K562 (cell line): ENCODE data around the gene TGFBR1. TPM values are rescaled to one million over a fixed set of nuclear protein-coding genes. Genes with fewer than 3 reads are reported as not detected.
A peak's percentile ranks its signal among the peaks of the same experiment; 100 is the strongest.

Source experiments
- ATAC-seq: fragments of 200-7000 bp; cut with Tn5 transposase; 3 replicates; pipeline ENCODE4 v1.9.1; 2020; ENCODE audit warnings: moderate library complexity
- BruUV-seq: library from RNA; stranded (reverse); fragments of 400-500 nt; replicated peaks from 2 replicates; lab custom pipeline; 2021; lab: Mats Ljungman, UMichigan
- CTCF ChIA-PET: fragments of 300-600 bp; formaldehyde crosslinking; extraction: SDS; loops from one replicate; lab custom pipeline; 2021; ENCODE audit warnings: low intra/inter-chr PET ratio; lab: Yijun Ruan, JAX
- POLR2A ChIA-PET: fragments of 300-600, 350-650 bp; sonication (Branson Sonifier 250); formaldehyde crosslinking; extraction: SDS; loops from one replicate; lab custom pipeline; 2021; ENCODE audit warnings: antibody characterized with exemption, inconsistent platforms; lab: Yijun Ruan, JAX
- DNase-seq, 4 experiments: peaks; one replicate each; pipeline versions ENCODE4 v3.0.0 to v3.0.0-alpha.2; 2011 to 2018; ENCODE audit warnings: low spot score in 3 of 4, mixed read lengths in 3 of 4; ENCODE audit errors: extremely low read depth in 1 of 4
- FAIRE-seq: peaks from 2 replicates; lab custom pipeline; 2011; peaks lifted over from hg19 to GRCh38; lab: Jason Lieb, UNC
- H2AFZ ChIP-seq: 2 replicates; pipeline ENCODE4 v1.6.0; 2011; ENCODE audit warnings: low read depth, low read length, control low read depth, inconsistent platforms
- H3K27ac ChIP-seq: fragments of 200-600 bp; 3 replicates; pipeline ENCODE4 v1.8.0; 2011; ENCODE audit warnings: low read depth, mild to moderate bottlenecking, control low read depth, inconsistent platforms, low read length, moderate library complexity, mixed read lengths; ENCODE audit errors: extremely low read depth
- H3K27me3 ChIP-seq, 2 experiments: fragments of 300-600 bp in 1 of 2; 2 replicates in 1 of 2; 3 replicates in 1 of 2; pipeline versions ENCODE4 v1.6.0 to v1.8.0; 2011; ENCODE audit warnings: inconsistent platforms in 2 of 2, low read length in 2 of 2, mild to moderate bottlenecking in 1 of 2, mixed read lengths in 1 of 2, moderate library complexity in 1 of 2; ENCODE audit not compliant: control insufficient read depth in 2 of 2, insufficient read depth in 2 of 2
- H3K36me3 ChIP-seq: fragments of 300-600 bp; 3 replicates; pipeline ENCODE4 v1.8.0; 2011; ENCODE audit warnings: mild to moderate bottlenecking, low read length, inconsistent platforms; ENCODE audit not compliant: control insufficient read depth, insufficient read depth
- H3K4me1 ChIP-seq, 2 experiments: fragments of 200-600 bp in 1 of 2; replicated peaks in 1 of 2; 2 replicates in 1 of 2; 3 replicates in 1 of 2; pipeline versions ENCODE4 v1.5.1 to v1.8.0; 2011; ENCODE audit warnings: inconsistent platforms in 2 of 2, low read length in 2 of 2, mild to moderate bottlenecking in 1 of 2, mixed read lengths in 1 of 2, moderate library complexity in 1 of 2; ENCODE audit not compliant: control insufficient read depth in 2 of 2, insufficient read depth in 2 of 2
- H3K4me2 ChIP-seq: 2 replicates; pipeline ENCODE4 v1.6.1; 2011; ENCODE audit warnings: low read length, control low read depth, inconsistent platforms, mixed read lengths; ENCODE audit not compliant: insufficient read depth
- H3K4me3 ChIP-seq: fragments of 200-600 bp; sonication (generic), shearing (Covaris generic); 2 replicates; pipeline ENCODE4 v1.5.1; 2016; ENCODE audit warnings: control low read depth, inconsistent platforms
- H3K79me2 ChIP-seq: fragments of 200-600 bp; 3 replicates; pipeline ENCODE4 v1.8.0; 2011; ENCODE audit warnings: low read length, inconsistent platforms; ENCODE audit not compliant: control insufficient read depth, insufficient read depth
- H3K9ac ChIP-seq, 2 experiments: 2 replicates each; pipeline versions ENCODE4 v1.6.0 to v1.6.1; 2011; ENCODE audit warnings: low read depth in 2 of 2, low read length in 2 of 2, control low read depth in 1 of 2, inconsistent platforms in 1 of 2, mild to moderate bottlenecking in 1 of 2, mixed read lengths in 1 of 2; ENCODE audit not compliant: insufficient read depth in 1 of 2
- H3K9me1 ChIP-seq: one replicate; pipeline ENCODE4 v1.6.0; 2011; ENCODE audit warnings: inconsistent platforms, mild to moderate bottlenecking, low read length, moderate library complexity; ENCODE audit not compliant: control insufficient read depth, insufficient read depth
- H3K9me3 ChIP-seq: replicated peaks from 2 replicates; pipeline ENCODE4 v1.5.1; 2011; ENCODE audit warnings: low read depth, low read length, inconsistent platforms; ENCODE audit not compliant: control insufficient read depth, insufficient read depth
- H4K20me1 ChIP-seq: replicated peaks from 2 replicates; pipeline ENCODE4 v1.6.1; 2011; ENCODE audit warnings: low read length, inconsistent platforms, mixed read lengths; ENCODE audit not compliant: control insufficient read depth, insufficient read depth
- HDAC1 ChIP-seq, 2 experiments: fragments of 450-650 bp; IDR thresholded peaks; 2 replicates each; pipeline ENCODE4 v1.6.1; 2016 to 2017; ENCODE audit warnings: inconsistent platforms in 1 of 2, mild to moderate bottlenecking in 1 of 2, moderate library complexity in 1 of 2
- HDAC2 ChIP-seq: fragments of 450-650 bp; IDR thresholded peaks from 2 replicates; pipeline ENCODE4 v1.6.1; 2016; ENCODE audit warnings: mild to moderate bottlenecking
- HDAC8 ChIP-seq: fragments of 450-650 bp; IDR thresholded peaks from 2 replicates; pipeline ENCODE4 v1.6.1; 2016; ENCODE audit warnings: mild to moderate bottlenecking, missing genetic modification characterization, moderate library complexity, missing compliant biosample characterization
- HNRNPL ChIP-seq: fragments of 200-400 bp; formaldehyde crosslinking; IDR thresholded peaks from 2 replicates; pipeline ENCODE4 v1.6.1; 2017; ENCODE audit warnings: low read depth, mild to moderate bottlenecking, low read length
- KAT8 ChIP-seq: fragments of 450-650 bp; IDR thresholded peaks from 2 replicates; pipeline ENCODE4 v1.6.1; 2016; ENCODE audit warnings: low read depth, mild to moderate bottlenecking
- MCM7 ChIP-seq, 2 experiments: fragments of 450-650 bp; IDR thresholded peaks; 2 replicates each; pipeline ENCODE4 v1.6.1; 2016 to 2018
- NR4A1 ChIP-seq, 2 experiments: fragments of 250-450 bp in 1 of 2; fragments of 450-650 bp in 1 of 2; sonication (Bioruptor Pico) in 1 of 2; IDR thresholded peaks; 2 replicates each; pipeline versions ENCODE4 v1.4.0 to v1.6.1; 2016 to 2020; ENCODE audit warnings: mild to moderate bottlenecking in 2 of 2, missing compliant biosample characterization in 1 of 2, missing genetic modification characterization in 1 of 2, moderate library complexity in 1 of 2
- PTBP1 ChIP-seq: fragments of 200-400 bp; formaldehyde crosslinking; IDR thresholded peaks from 2 replicates; pipeline ENCODE4 v1.6.1; 2017; ENCODE audit warnings: low read depth, low read length
- ZNF282 ChIP-seq: sonication (generic); formaldehyde crosslinking; IDR thresholded peaks from 2 replicates; pipeline ENCODE4 v1.8.1; 2023; ENCODE audit warnings: missing genetic modification reagents
- ZNF311 ChIP-seq: fragments of 250-450 bp; sonication (Bioruptor Pico); IDR thresholded peaks from 2 replicates; pipeline ENCODE4 v1.4.0; 2020; ENCODE audit warnings: mild to moderate bottlenecking, moderate library complexity
- ZNF830 ChIP-seq: fragments of 250-450 bp; sonication (Bioruptor Pico); IDR thresholded peaks from 2 replicates; pipeline ENCODE4 v1.5.0; 2021; ENCODE audit warnings: mild to moderate bottlenecking
- WGBS: fragments of 100-300 bp; shearing (Covaris generic); methylation state at CpG from one replicate; pipeline ENCODE4 v1.1.6; 2016; ENCODE audit warnings: low coverage, mixed read lengths; ENCODE audit not compliant: insufficient coverage; ENCODE audit errors: missing lambda C conversion rate; 5-methylcytosine and 5-hydroxymethylcytosine counted together
- in situ Hi-C: fragments of 300-500 bp; cut with MboI; formaldehyde crosslinking; loops from 4 replicates; pipeline ENCODE4 v1.15.0; 2018; ENCODE audit warnings: inconsistent platforms, mixed read lengths
- intact Hi-C: fragments of 100-400 bp; cut with micrococcal nuclease; formaldehyde crosslinking; loops from 2 replicates; pipeline ENCODE4 v1.14.2; 2022
- polyA plus RNA-seq, 8 experiments: library from polyadenylated mRNA; depleted of rRNA in 4 of 8; stranded (reverse) in 5 of 8; unstranded in 3 of 8; fragments of >200 nt; fragmentation: Nextera tagmentation in 2 of 8; fragmentation: Illumina TruSeq in 1 of 8; extraction: Ambion mirVana in 2 of 8; extraction: Trizol in 1 of 8; gene quantifications; 2 replicates each; pipeline versions ENCODE4 v1.2.1 to v1.2.3, GENCODE V29; 2011 to 2014; ENCODE audit warnings: inconsistent platforms in 1 of 8, missing spikeins in 1 of 8
- total RNA-seq, 7 experiments: library from RNA; depleted of rRNA in 6 of 7; stranded (reverse); fragments of >200 nt in 6 of 7; fragmentation: Illumina TruSeq in 2 of 7; extraction: Trizol in 2 of 7; gene quantifications; 2 replicates each; pipeline versions ENCODE4 v1.2.1 to v1.2.3, GENCODE V29; 2011 to 2021; ENCODE audit warnings: low replicate concordance in 1 of 7
- TF ChIP-seq, protein P1 (sequence below): sonication (generic); formaldehyde crosslinking; IDR thresholded peaks from 2 replicates; pipeline ENCODE4 v1.9.0; 2022; ENCODE audit warnings: mild to moderate bottlenecking, missing genetic modification reagents
- TF ChIP-seq, protein P2 (sequence below): fragments of 450-650 bp; IDR thresholded peaks from 2 replicates; pipeline ENCODE4 v1.6.1; 2017; ENCODE audit warnings: antibody characterized with exemption, mild to moderate bottlenecking
- TF ChIP-seq, protein P3 (sequence below): fragments of 250-450 bp; sonication (Bioruptor Pico); IDR thresholded peaks from 2 replicates; pipeline ENCODE4 v1.4.0; 2020; ENCODE audit warnings: mild to moderate bottlenecking
- TF ChIP-seq, protein P4 (sequence below): fragments of 450-650 bp; formaldehyde crosslinking; IDR thresholded peaks from 2 replicates; pipeline ENCODE4 v1.4.0; 2020; ENCODE audit warnings: mild to moderate bottlenecking, moderate library complexity

TGFBR1 gene
- total and polyA plus RNA-seq, 9 of the 15 experiments (the other 6 are each of a cell fraction or from before 2014, with no cell fraction given) = 15.5 to 62.4 (median 42.7) TPM

DNA sequence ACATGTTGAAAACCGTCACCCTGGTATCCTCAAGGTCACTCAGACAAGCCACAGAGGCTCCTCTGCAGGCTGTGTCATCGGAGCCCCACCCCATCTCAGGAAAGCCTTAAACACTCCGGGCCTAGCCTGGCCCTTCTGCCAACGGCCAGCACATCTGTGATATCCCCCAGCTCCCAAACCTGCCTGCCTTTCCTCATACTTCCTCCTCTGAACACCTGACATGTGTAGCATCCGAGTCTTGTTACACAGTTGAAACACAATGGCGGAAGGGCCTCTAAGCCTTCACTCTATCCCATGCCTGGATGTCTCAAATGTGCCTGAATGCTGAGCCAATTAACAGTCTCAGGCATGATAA, 32.9 kb upstream of the TGFBR1 start:
- H3K4me1 ChIP-seq = peaks cover 29 to 55% of the 10 kb centered on the region in 2 experiments
- H3K79me2 ChIP-seq = peaks cover 10% of the 10 kb centered on the region; the same call in 2 of the 3 replicates
- ChIA-PET CTCF (no interaction called here), POLR2A (interaction anchor here (0.5 to 1.0 kb wide), 3 partner anchors 11 to 12 kb away, joined by 3 to 5 read pairs (median 3); no protein-coding TSS in a partner anchor)
- intact Hi-C loops (no loop called here), in situ Hi-C loops (no loop called here)
- H3K27me3 ChIP-seq = no peaks in the 10 kb centered on the region
- 31% methylated on average over 6 of the region's 6 CpGs for WGBS
- no peaks in the 10 kb centered on the region for H3K36me3 ChIP-seq
- no peaks in the 10 kb centered on the region for H4K20me1 ChIP-seq
- BruUV-seq = no TSS peak
- peak; percentile 65 for FAIRE-seq
- no peaks in the 10 kb centered on the region for H3K9me3 ChIP-seq
- peak overlapping the region; percentile 92 for H2AFZ ChIP-seq
- peak overlapping the region; percentile 40 for H3K4me2 ChIP-seq
- H3K4me3 ChIP-seq = no peak overlapping the region
- peak overlapping the region; percentile 66 for H3K27ac ChIP-seq
- no peaks in the 10 kb centered on the region for H3K9me1 ChIP-seq
- ATAC-seq = peak; percentile 11; the same call in 2 of the 3 replicates
- H3K9ac ChIP-seq = peak overlapping the region; percentile 28 to 72
- DNase-seq = peak; percentile 36 to 71 (median 44)
- TF ChIP-seq ZNF311 (CRISPR knock-in tag) (peak; percentile 15; the same call in 1 of the 2 replicates), HDAC8 (tag) (0 out of 2 replicates have a peak, but pooled peaks have one; percentile 68), ZNF282 (no peak), NR4A1 (CRISPR knock-in tag; IDR thresholded peaks at IDR 0.05) (0 out of 2 replicates have a peak, but pooled peaks have one; percentile 1), NR4A1 (tag; IDR thresholded peaks at IDR 0.05) (no peak; the same call in 1 of the 2 replicates), ZNF830 (CRISPR knock-in tag) (no peak), HDAC2 (no peak), HDAC1 (IDR thresholded peaks at IDR 0.05) (0 out of 4 replicates have a peak, but pooled peaks of 1 of the 2 experiments have one; percentile 33), KAT8 (no peak), HNRNPL (no peak), PTBP1 (no peak), MCM7 (IDR thresholded peaks at IDR 0.05) (no peak)
- TF ChIP-seq, protein P1, sequence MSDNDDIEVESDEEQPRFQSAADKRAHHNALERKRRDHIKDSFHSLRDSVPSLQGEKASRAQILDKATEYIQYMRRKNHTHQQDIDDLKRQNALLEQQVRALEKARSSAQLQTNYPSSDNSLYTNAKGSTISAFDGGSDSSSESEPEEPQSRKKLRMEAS = peak; percentile 45; the same call in 1 of the 2 replicates
- TF ChIP-seq, protein P2, sequence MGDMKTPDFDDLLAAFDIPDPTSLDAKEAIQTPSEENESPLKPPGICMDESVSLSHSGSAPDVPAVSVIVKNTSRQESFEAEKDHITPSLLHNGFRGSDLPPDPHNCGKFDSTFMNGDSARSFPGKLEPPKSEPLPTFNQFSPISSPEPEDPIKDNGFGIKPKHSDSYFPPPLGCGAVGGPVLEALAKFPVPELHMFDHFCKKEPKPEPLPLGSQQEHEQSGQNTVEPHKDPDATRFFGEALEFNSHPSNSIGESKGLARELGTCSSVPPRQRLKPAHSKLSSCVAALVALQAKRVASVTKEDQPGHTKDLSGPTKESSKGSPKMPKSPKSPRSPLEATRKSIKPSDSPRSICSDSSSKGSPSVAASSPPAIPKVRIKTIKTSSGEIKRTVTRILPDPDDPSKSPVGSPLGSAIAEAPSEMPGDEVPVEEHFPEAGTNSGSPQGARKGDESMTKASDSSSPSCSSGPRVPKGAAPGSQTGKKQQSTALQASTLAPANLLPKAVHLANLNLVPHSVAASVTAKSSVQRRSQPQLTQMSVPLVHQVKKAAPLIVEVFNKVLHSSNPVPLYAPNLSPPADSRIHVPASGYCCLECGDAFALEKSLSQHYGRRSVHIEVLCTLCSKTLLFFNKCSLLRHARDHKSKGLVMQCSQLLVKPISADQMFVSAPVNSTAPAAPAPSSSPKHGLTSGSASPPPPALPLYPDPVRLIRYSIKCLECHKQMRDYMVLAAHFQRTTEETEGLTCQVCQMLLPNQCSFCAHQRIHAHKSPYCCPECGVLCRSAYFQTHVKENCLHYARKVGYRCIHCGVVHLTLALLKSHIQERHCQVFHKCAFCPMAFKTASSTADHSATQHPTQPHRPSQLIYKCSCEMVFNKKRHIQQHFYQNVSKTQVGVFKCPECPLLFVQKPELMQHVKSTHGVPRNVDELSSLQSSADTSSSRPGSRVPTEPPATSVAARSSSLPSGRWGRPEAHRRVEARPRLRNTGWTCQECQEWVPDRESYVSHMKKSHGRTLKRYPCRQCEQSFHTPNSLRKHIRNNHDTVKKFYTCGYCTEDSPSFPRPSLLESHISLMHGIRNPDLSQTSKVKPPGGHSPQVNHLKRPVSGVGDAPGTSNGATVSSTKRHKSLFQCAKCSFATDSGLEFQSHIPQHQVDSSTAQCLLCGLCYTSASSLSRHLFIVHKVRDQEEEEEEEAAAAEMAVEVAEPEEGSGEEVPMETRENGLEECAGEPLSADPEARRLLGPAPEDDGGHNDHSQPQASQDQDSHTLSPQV = peak; percentile 95
- TF ChIP-seq, protein P3, sequence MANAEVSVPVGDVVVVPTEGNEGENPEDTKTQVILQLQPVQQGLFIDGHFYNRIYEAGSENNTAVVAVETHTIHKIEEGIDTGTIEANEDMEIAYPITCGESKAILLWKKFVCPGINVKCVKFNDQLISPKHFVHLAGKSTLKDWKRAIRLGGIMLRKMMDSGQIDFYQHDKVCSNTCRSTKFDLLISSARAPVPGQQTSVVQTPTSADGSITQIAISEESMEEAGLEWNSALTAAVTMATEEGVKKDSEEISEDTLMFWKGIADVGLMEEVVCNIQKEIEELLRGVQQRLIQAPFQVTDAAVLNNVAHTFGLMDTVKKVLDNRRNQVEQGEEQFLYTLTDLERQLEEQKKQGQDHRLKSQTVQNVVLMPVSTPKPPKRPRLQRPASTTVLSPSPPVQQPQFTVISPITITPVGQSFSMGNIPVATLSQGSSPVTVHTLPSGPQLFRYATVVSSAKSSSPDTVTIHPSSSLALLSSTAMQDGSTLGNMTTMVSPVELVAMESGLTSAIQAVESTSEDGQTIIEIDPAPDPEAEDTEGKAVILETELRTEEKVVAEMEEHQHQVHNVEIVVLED (CRISPR knock-in tag) = no peak
- TF ChIP-seq, protein P4, sequence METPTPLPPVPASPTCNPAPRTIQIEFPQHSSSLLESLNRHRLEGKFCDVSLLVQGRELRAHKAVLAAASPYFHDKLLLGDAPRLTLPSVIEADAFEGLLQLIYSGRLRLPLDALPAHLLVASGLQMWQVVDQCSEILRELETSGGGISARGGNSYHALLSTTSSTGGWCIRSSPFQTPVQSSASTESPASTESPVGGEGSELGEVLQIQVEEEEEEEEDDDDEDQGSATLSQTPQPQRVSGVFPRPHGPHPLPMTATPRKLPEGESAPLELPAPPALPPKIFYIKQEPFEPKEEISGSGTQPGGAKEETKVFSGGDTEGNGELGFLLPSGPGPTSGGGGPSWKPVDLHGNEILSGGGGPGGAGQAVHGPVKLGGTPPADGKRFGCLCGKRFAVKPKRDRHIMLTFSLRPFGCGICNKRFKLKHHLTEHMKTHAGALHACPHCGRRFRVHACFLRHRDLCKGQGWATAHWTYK (CRISPR knock-in tag) = peak; percentile 3; the same call in 1 of the 2 replicates
